GM12878 (cell line): ENCODE data around the gene PDIA3. TPM values are rescaled to one million over a fixed set of nuclear protein-coding genes. Genes with fewer than 3 reads are reported as not detected.

Source experiments
- ATAC-seq: fragments of 200-7000 bp; cut with Tn5 transposase; 3 replicates; pipeline ENCODE4 v1.9.1; 2020; ENCODE audit warnings: mild to moderate bottlenecking, moderate library complexity
- BruUV-seq: library from RNA; stranded (reverse); fragments of 400-500 nt; replicated peaks from 2 replicates; lab custom pipeline; 2021; lab: Mats Ljungman, UMichigan
- CTCF ChIA-PET: fragments of 300-600 bp; sonication (Branson Sonifier 250); formaldehyde crosslinking; extraction: SDS; loops from one replicate; lab custom pipeline; 2021; ENCODE audit warnings: inconsistent platforms; lab: Yijun Ruan, JAX
- POLR2A ChIA-PET: fragments of 350-600 bp; formaldehyde crosslinking; extraction: SDS; loops from one replicate; lab custom pipeline; 2021; ENCODE audit warnings: inconsistent platforms; lab: Charles Lee
- RAD21 ChIA-PET: fragments of 300-600 bp; sonication (Branson Sonifier 250); formaldehyde crosslinking; loops from one replicate; lab custom pipeline; 2023; ENCODE audit warnings: antibody characterized with exemption; ENCODE audit not compliant: unreplicated experiment; lab: Charles Lee
- SMC1A ChIA-PET: fragments of 300-600 bp; sonication (Branson Sonifier 250); formaldehyde crosslinking; loops from one replicate; lab custom pipeline; 2023; ENCODE audit not compliant: unreplicated experiment, uncharacterized antibody; lab: Charles Lee
- DNase-seq: peaks from one replicate; pipeline ENCODE4 v3.0.0-alpha.2; 2011; ENCODE audit warnings: low read depth, low spot score
- FAIRE-seq: peaks from 3 replicates; lab custom pipeline; 2011; peaks lifted over from hg19 to GRCh38; lab: Jason Lieb, UNC
- H2AFZ ChIP-seq: 2 replicates; pipeline ENCODE4 v1.6.0; 2011; ENCODE audit warnings: low read depth, low read length, control low read depth; ENCODE audit not compliant: control insufficient read depth
- H3K27ac ChIP-seq: 2 replicates; pipeline ENCODE4 v1.5.1; 2011; ENCODE audit warnings: control low read depth; ENCODE audit not compliant: control insufficient read depth, insufficient read depth
- H3K27me3 ChIP-seq, 2 experiments: replicated peaks in 1 of 2; 2 replicates each; pipeline versions ENCODE4 v1.6.0 to v1.6.1; 2011; ENCODE audit warnings: low read length in 1 of 2; ENCODE audit not compliant: control insufficient read depth in 2 of 2, insufficient read depth in 2 of 2
- H3K36me3 ChIP-seq, 2 experiments: 2 replicates each; pipeline ENCODE4 v1.5.1; 2011; ENCODE audit warnings: low read length in 1 of 2; ENCODE audit not compliant: control insufficient read depth in 2 of 2, insufficient read depth in 2 of 2
- H3K4me1 ChIP-seq: 2 replicates; pipeline ENCODE4 v1.6.1; 2011; ENCODE audit warnings: mild to moderate bottlenecking, low read length, moderate library complexity, mixed read lengths; ENCODE audit not compliant: control insufficient read depth, insufficient read depth
- H3K4me2 ChIP-seq: 2 replicates; pipeline ENCODE4 v1.6.0; 2011; ENCODE audit warnings: control low read depth; ENCODE audit not compliant: control insufficient read depth, insufficient read depth
- H3K4me3 ChIP-seq: fragments of 200-600 bp; sonication (generic); 2 replicates; pipeline ENCODE4 v1.5.1; 2016
- H3K79me2 ChIP-seq: 2 replicates; pipeline ENCODE4 v1.6.0; 2011; ENCODE audit warnings: low read length; ENCODE audit not compliant: control insufficient read depth, insufficient read depth
- H3K9ac ChIP-seq: 2 replicates; pipeline ENCODE4 v1.8.0; 2011; ENCODE audit warnings: low read length, control low read depth, mixed read lengths; ENCODE audit not compliant: control insufficient read depth, insufficient read depth
- H3K9me3 ChIP-seq: replicated peaks from 3 replicates; pipeline ENCODE4 v1.5.1; 2011; ENCODE audit warnings: mild to moderate bottlenecking, low read length; ENCODE audit not compliant: control insufficient read depth, insufficient read depth
- H4K20me1 ChIP-seq: 2 replicates; pipeline ENCODE4 v1.6.0; 2011; ENCODE audit not compliant: control insufficient read depth, insufficient read depth
- ATF7 ChIP-seq: fragments of 450-650 bp; IDR thresholded peaks from 2 replicates; pipeline ENCODE4 v1.6.1; 2016; ENCODE audit warnings: low read depth, mild to moderate bottlenecking
- BCLAF1 ChIP-seq: fragments of 450-650 bp; IDR thresholded peaks from 2 replicates; pipeline ENCODE4 v1.6.1; 2017; ENCODE audit warnings: antibody characterized with exemption, mild to moderate bottlenecking, moderate library complexity
- EGR1 ChIP-seq, 2 experiments: IDR thresholded peaks; 1 replicate in 1 of 2; 2 replicates in 1 of 2; pipeline ENCODE4 v1.6.1; 2011 to 2012; ENCODE audit warnings: low read depth in 2 of 2, low read length in 2 of 2, borderline replicate concordance in 1 of 2, mild to moderate bottlenecking in 1 of 2, moderate library complexity in 1 of 2
- ELK1 ChIP-seq: IDR thresholded peaks from 2 replicates; pipeline ENCODE4 v1.6.1; 2012; ENCODE audit warnings: low read depth, low read length, improper control_type of control experiment
- EZH2 ChIP-seq: IDR thresholded peaks from 2 replicates; pipeline ENCODE4 v1.6.1; 2012; ENCODE audit warnings: low read depth, mild to moderate bottlenecking, control low read depth, inconsistent platforms, low read length, borderline replicate concordance; ENCODE audit not compliant: control insufficient read depth
- HDAC2 ChIP-seq: fragments of 200-600 bp; sonication (generic); IDR thresholded peaks from 2 replicates; pipeline ENCODE4 v1.6.1; 2017
- KDM1A ChIP-seq: fragments of 200-600 bp; sonication (generic); IDR thresholded peaks from 2 replicates; pipeline ENCODE4 v1.6.1; 2016; ENCODE audit warnings: borderline replicate concordance
- MYB ChIP-seq: fragments of 150-350 bp; IDR thresholded peaks from 2 replicates; pipeline ENCODE4 v1.6.1; 2014; ENCODE audit warnings: mild to moderate bottlenecking, low read depth, low read length, borderline replicate concordance
- NFIC ChIP-seq: IDR thresholded peaks from 2 replicates; pipeline ENCODE4 v1.6.1; 2012; ENCODE audit warnings: low read depth, mild to moderate bottlenecking, inconsistent platforms, low read length, moderate library complexity
- NR2C2 ChIP-seq: IDR thresholded peaks from 2 replicates; pipeline ENCODE4 v1.6.1; 2011; ENCODE audit warnings: borderline replicate concordance, low read depth; ENCODE audit not compliant: control insufficient read depth, insufficient read length
- SUPT20H ChIP-seq: IDR thresholded peaks from 2 replicates; pipeline ENCODE4 v1.6.1; 2011; ENCODE audit warnings: low read depth, mild to moderate bottlenecking, low read length, moderate library complexity, borderline replicate concordance; ENCODE audit not compliant: control insufficient read depth
- TCF3 ChIP-seq: IDR thresholded peaks from 2 replicates; pipeline ENCODE4 v1.6.1; 2012; ENCODE audit warnings: low read depth, mild to moderate bottlenecking, low read length, borderline replicate concordance; ENCODE audit not compliant: insufficient read depth
- ZNF24 ChIP-seq: fragments of 450-650 bp; IDR thresholded peaks from 2 replicates; pipeline ENCODE4 v1.6.1; 2017; ENCODE audit warnings: antibody characterized with exemption, mild to moderate bottlenecking
- ZZZ3 ChIP-seq: IDR thresholded peaks from 2 replicates; pipeline ENCODE4 v1.6.1; 2011; ENCODE audit warnings: low read depth; ENCODE audit not compliant: control insufficient read depth, insufficient read length
- WGBS: methylation state at CpG from one replicate; pipeline ENCODE4 v1.1.6; 2016; ENCODE audit warnings: low lambda C conversion rate; ENCODE audit not compliant: insufficient replicate concordance, insufficient coverage; ENCODE audit errors: missing lambda C conversion rate; 5-methylcytosine and 5-hydroxymethylcytosine counted together
- in situ Hi-C: fragments of 300-500 bp; cut with MboI; formaldehyde crosslinking; loops from 9 replicates; pipeline ENCODE4 v1.14.3; 2018; ENCODE audit warnings: mixed read lengths
- intact Hi-C: fragments of 100-400 bp; cut with micrococcal nuclease; formaldehyde crosslinking; loops from one replicate; pipeline ENCODE4 v1.14.2; 2022; ENCODE audit not compliant: unreplicated experiment
- polyA plus RNA-seq, 11 experiments: library from polyadenylated mRNA; depleted of rRNA in 4 of 11; unstranded in 6 of 11; stranded (reverse) in 5 of 11; fragments of >200 nt; fragmentation: Nextera tagmentation in 4 of 11; fragmentation: Illumina TruSeq in 1 of 11; extraction: Ambion mirVana in 4 of 11; extraction: Trizol in 1 of 11; gene quantifications; 1 replicate in 1 of 11; 2 replicates in 10 of 11; pipeline versions ENCODE4 v1.2.1 to v1.2.3, GENCODE V29; 2011 to 2016; ENCODE audit warnings: inconsistent platforms in 2 of 11, missing spikeins in 2 of 11, low read depth in 1 of 11
- total RNA-seq, 4 experiments: library from RNA; depleted of rRNA in 3 of 4; stranded (reverse); fragments of >200 nt in 3 of 4; fragmentation: Illumina TruSeq in 1 of 4; extraction: Trizol in 1 of 4; gene quantifications; 2 replicates each; pipeline versions ENCODE4 v1.2.1 to v1.2.3, GENCODE V29; 2013 to 2021
- TF ChIP-seq, protein P1 (sequence below): fragments of 450-650 bp; IDR thresholded peaks from 2 replicates; pipeline ENCODE4 v1.6.1; 2014; ENCODE audit warnings: mild to moderate bottlenecking

Gene PDIA3
- total and polyA plus RNA-seq, 10 of the 15 experiments (the other 5 are each of a cell fraction or from before 2014, with no cell fraction given), result 18.2 to 716 (median 181) TPM

DNA sequence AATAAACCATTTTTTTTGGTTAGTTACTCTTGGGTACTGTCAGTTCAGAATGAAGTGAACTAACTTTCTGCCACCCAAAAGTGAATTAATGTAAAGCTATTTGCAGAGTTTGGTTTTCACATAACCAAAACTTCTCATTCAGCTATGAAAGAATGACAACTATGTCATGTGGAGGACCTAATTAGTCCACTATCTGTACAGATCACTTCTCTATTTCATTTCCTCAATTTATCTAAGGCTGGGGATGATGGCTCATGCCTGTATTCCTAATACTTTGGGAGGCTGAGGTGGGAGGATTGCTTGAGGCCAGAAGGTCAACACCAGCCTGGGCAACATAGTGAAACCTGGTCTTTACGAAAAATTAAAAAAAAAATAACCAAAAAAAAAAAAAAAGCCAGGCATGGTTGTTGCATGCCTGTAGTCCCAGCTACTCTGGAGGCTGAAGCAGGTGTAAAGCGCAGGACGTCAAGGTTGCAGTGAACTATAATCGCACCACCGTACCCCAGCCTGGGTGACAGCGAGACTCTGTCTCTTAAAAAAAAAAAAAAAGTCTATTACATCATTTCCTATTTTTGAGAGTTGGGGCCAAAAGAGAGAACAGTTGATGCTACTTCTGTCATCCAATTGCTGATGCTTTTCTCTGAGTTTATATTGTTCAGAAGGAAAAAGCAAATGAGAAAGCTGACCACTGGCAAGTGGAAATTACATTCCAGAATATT is 62.9 kb downstream of the PDIA3 start:
- peak overlapping the region; percentile 59 for H3K27ac ChIP-seq
- H4K20me1 ChIP-seq, result no peaks in the 10 kb centered on the region
- CTCF ChIA-PET, result interaction anchor here (0.6 to 3.2 kb wide), 12 partner anchors 9 to 257 kb away, joined by 3 to 19 read pairs (median 6); partner anchors contain the start of genes ELL3, HYPK, MFAP1 and SERINC4
- FAIRE-seq, result peak; percentile 86
- H3K79me2 ChIP-seq, result no peaks in the 10 kb centered on the region
- peak; percentile 94 for ATAC-seq
- peak overlapping the region; percentile 61; the same call in 1 of the 2 replicates for H3K4me2 ChIP-seq
- SMC1A ChIA-PET, result interaction anchor here (0.8 to 2.7 kb wide), 22 partner anchors 9 to 562 kb away, joined by 3 to 35 read pairs (median 6); partner anchors contain the start of genes ELL3, HYPK, MFAP1 and SERF2
- 38% methylated on average over 6 of the region's 6 CpGs for WGBS
- RAD21 ChIA-PET, result interaction anchor here (0.8 to 3.3 kb wide), 16 partner anchors 10 to 59 kb away, joined by 3 to 27 read pairs (median 7); partner anchors contain the start of genes ELL3, HYPK, MFAP1 and SERINC4
- in situ Hi-C loops, result no loop called here
- H3K36me3 ChIP-seq, result peaks cover 10 to 31% of the 10 kb centered on the region in 2 experiments
- no peaks in the 10 kb centered on the region for H3K27me3 ChIP-seq
- no peak for DNase-seq
- H3K9ac ChIP-seq, result no peak overlapping the region
- H3K4me3 ChIP-seq, result peak overlapping the region; percentile 19; the same call in 1 of the 2 replicates
- intact Hi-C loops, result loop anchor here (2.0 kb wide), 1 partner anchor 32 kb away; the partner anchor contains the start of gene ELL3
- no TSS peak for BruUV-seq
- POLR2A ChIA-PET, result interaction anchor here (0.6 to 6.1 kb wide), 22 partner anchors 8 to 918 kb away, joined by 3 to 74 read pairs (median 4); partner anchors contain the start of genes ELL3, HYPK, MFAP1 and PDIA3
- no peak overlapping the region for H2AFZ ChIP-seq
- no peaks in the 10 kb centered on the region for H3K9me3 ChIP-seq
- peaks cover 26% of the 10 kb centered on the region for H3K4me1 ChIP-seq
- TF ChIP-seq BCLAF1 (no peak), ATF7 (peak; percentile 97), ELK1 (no peak), KDM1A (no peak), NFIC (peak; percentile 83), ZZZ3 (no peak), MYB (no peak), EZH2 (no peak), SUPT20H (no peak), NR2C2 (no peak), TCF3 (no peak), EGR1 (IDR thresholded peaks at IDR 0.05; ENCODE audit: borderline replicate concordance in 1 of 2, low read depth in 2 of 2, low read length in 2 of 2) (no peak), ZNF24 (peak; percentile 96), HDAC2 (no peak)
- TF ChIP-seq, protein P1, sequence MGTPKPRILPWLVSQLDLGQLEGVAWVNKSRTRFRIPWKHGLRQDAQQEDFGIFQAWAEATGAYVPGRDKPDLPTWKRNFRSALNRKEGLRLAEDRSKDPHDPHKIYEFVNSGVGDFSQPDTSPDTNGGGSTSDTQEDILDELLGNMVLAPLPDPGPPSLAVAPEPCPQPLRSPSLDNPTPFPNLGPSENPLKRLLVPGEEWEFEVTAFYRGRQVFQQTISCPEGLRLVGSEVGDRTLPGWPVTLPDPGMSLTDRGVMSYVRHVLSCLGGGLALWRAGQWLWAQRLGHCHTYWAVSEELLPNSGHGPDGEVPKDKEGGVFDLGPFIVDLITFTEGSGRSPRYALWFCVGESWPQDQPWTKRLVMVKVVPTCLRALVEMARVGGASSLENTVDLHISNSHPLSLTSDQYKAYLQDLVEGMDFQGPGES, result no peak
